HUES48 (cell line): Measurements from ENCODE around the gene GPBP1.
A peak's percentile ranks its signal among the peaks of the same experiment; 100 is the strongest.
"Not testable (repeated sequence)": the region's sequence is repeated elsewhere in the genome, so short reads cannot be mapped to it uniquely, and the experiment has no call there.

Experiments
- H3K27ac ChIP-seq: one replicate; pipeline ENCODE4 v1.7.0; 2013; ENCODE audit warnings: low read depth, low read length, inconsistent platforms
- H3K27me3 ChIP-seq: 2 replicates; pipeline ENCODE4 v1.6.1; 2013; ENCODE audit warnings: mild to moderate bottlenecking, low read length; ENCODE audit not compliant: control insufficient read depth, insufficient read depth
- H3K36me3 ChIP-seq: 2 replicates; pipeline ENCODE4 v1.6.1; 2013; ENCODE audit warnings: low read length; ENCODE audit not compliant: control insufficient read depth, insufficient read depth
- H3K4me1 ChIP-seq: 2 replicates; pipeline ENCODE4 v1.6.1; 2013; ENCODE audit warnings: mild to moderate bottlenecking, low read length; ENCODE audit not compliant: control insufficient read depth, insufficient read depth
- H3K4me3 ChIP-seq: 2 replicates; pipeline ENCODE4 v1.5.1; 2013; ENCODE audit warnings: mild to moderate bottlenecking, low read depth, low read length
- H3K9ac ChIP-seq: 2 replicates; pipeline ENCODE4 v1.6.1; 2013; ENCODE audit warnings: mild to moderate bottlenecking, low read depth, low read length, moderate library complexity
- H3K9me3 ChIP-seq: 2 replicates; pipeline ENCODE4 v1.6.1; 2013; ENCODE audit warnings: low read length; ENCODE audit not compliant: control insufficient read depth, insufficient read depth

The GPBP1 gene

DNA sequence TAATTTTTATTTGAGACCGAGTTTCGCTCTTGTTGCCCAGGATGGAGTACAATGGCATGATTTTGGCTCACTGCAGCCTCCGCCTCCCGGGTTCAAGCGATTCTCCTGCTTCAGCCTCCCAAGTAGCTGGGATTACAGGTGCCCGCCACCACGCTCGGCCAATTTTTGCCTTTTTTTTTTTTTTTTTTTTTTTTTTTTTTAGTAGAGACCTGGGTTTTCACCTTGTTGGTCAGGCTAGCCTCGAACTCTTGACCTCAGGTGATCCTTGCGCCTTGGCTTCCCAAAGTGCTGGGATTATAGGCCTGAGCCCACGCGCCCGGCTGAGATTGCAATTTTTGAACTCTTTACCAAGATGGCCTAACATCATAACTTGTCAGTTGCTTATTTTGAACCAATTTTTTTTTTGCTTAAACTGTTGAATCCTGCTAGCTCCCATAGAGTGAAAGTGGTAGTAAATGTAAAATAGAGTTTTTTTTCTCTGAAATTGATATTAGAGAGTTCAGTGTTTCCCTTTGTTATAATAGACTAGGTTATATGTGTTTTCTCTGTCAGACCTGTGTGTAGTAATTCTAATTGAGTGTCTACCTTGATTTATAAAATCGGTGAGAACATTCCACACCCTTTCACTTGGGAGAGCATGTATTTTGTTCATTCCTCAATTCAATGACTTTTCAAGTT, 3.8 kb downstream of the GPBP1 start:
- no peak overlapping the region for H3K9ac ChIP-seq
- H3K4me3 ChIP-seq, result peak overlapping the region; percentile 99
- H3K27ac ChIP-seq, result no peak overlapping the region
- no peaks in the 10 kb centered on the region for H3K27me3 ChIP-seq
- no peaks in the 10 kb centered on the region for H3K9me3 ChIP-seq
- peaks cover 35% of the 10 kb centered on the region for H3K36me3 ChIP-seq
- 0 out of 2 replicates have a peak, but pooled peaks cover 8% of the 10 kb centered on the region for H3K4me1 ChIP-seq

DNA sequence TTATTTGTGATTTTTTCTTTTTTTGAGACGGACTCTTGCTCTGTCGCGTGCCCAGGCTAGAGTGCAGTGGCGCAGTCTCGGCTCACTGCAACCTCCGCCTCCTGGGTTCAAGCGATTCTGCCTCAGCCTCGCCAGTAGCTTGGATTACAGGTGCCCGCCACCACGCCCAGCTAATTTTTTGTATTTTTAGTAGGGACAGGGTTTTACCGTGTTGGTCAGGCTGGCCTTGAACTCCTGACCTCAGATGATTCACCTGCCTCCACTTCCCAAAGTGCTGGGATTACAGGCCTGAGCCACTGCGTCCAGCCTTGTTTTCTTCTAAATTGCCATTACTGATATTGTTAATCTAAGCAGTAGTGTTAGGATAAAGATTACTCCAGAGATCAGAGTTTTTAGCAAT, 4.4 kb downstream of the GPBP1 start:
- not testable (repeated sequence) for H3K27ac ChIP-seq, H3K4me1 ChIP-seq, H3K9me3 ChIP-seq, H3K27me3 ChIP-seq, H3K9ac ChIP-seq
- H3K4me3 ChIP-seq, result peak overlapping the region; percentile 99
- H3K36me3 ChIP-seq, result peaks cover 35% of the 10 kb centered on the region

- H3K9ac ChIP-seq, result no peak overlapping the region
- H3K36me3 ChIP-seq, result peaks cover 35% of the 10 kb centered on the region
- no peaks in the 10 kb centered on the region for H3K27me3 ChIP-seq
- peak overlapping the region; percentile 99 for H3K4me3 ChIP-seq
- H3K4me1 ChIP-seq, result peaks cover 11% of the 10 kb centered on the region; the same call in 1 of the 2 replicates
- no peak overlapping the region for H3K27ac ChIP-seq
- no peaks in the 10 kb centered on the region for H3K9me3 ChIP-seq
Observed at GRCh38 chr5:57179262-57180200, 5.7 kb downstream of the GPBP1 start.

DNA sequence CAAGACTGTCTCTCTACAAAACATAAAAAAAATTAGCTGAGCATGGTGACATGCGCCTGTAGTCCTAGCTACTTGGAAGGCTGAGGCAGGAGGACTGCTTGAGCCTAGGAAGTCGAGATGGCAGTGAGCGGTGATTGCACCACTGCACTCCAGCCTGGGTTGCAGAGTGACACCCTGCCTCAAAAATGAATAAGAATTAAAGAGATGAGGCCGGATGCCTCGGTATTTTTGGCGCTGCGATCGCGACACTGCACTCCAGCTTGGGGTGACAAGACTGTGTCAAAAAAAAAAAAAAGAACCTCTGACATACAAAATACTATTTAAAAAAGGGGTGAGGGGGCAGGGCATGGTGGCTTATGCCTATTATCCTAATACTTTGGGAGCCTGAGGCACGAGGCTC, 7.3 kb downstream of the GPBP1 start:
- Histone ChIP-seq H3K4me1 (peaks cover 26% of the 10 kb centered on the region), H3K9ac (no peak overlapping the region), H3K9me3 (no peaks in the 10 kb centered on the region), H3K36me3 (peaks cover 31% of the 10 kb centered on the region), H3K27ac (no peak overlapping the region), H3K4me3 (no peak overlapping the region), H3K27me3 (no peaks in the 10 kb centered on the region)

DNA sequence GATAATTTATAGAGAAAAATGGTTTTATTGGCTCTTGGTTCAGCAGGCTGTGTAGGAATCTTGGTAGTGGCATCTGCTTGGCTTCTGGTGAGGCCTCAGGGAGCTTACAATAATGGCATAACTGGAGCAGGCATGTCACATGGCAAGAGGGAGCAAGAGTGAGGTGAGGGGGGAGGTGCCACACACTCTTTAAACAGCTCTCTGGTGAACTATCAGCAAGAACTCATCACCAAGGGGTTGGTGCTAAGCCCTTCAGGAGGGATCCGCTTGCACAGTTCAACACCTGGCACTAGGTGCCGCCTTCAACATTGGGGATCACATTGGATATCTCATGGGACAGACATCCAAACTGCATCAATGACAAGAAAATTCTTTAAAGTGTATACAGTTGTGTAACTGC, 10.5 kb downstream of the GPBP1 start:
- Histone ChIP-seq H3K4me3 (no peak overlapping the region), H3K4me1 (peaks cover 33% of the 10 kb centered on the region), H3K27ac (no peak overlapping the region), H3K27me3 (no peaks in the 10 kb centered on the region), H3K9me3 (no peaks in the 10 kb centered on the region), H3K36me3 (peaks cover 4% of the 10 kb centered on the region; the same call in 1 of the 2 replicates), H3K9ac (no peak overlapping the region)

GRCh38 chr5:57185313-57185712, 11.5 kb downstream of the GPBP1 start:
- no peaks in the 10 kb centered on the region for H3K27me3 ChIP-seq
- H3K4me1 ChIP-seq, result peaks cover 37% of the 10 kb centered on the region
- no peak overlapping the region for H3K27ac ChIP-seq
- no peak overlapping the region for H3K4me3 ChIP-seq
- H3K9me3 ChIP-seq, result no peaks in the 10 kb centered on the region
- no peaks in the 10 kb centered on the region; the same call in 1 of the 2 replicates for H3K36me3 ChIP-seq
- H3K9ac ChIP-seq, result no peak overlapping the region

DNA sequence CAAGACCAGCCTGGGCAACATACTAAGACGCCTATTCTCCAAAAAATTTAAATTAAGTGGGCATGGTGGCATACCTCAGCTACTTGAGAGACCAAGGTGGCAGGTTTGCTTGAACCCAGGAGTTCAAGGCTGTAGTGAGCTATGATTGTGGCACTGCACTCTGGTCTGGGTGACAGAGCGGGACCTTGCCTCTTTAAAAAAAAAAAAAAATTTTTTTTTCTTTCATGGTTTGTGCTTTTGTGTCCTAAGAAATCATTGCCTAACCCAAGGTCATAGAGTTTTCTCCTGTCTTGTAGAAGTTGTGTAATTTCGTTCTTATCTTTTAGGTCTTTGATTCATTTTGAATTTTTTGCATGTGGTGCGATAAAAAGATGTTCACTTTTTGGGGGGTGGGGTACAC, 12.3 kb downstream of the GPBP1 start:
- Histone ChIP-seq H3K9ac (no peak overlapping the region), H3K9me3 (no peaks in the 10 kb centered on the region), H3K36me3 (no peaks in the 10 kb centered on the region; the same call in 1 of the 2 replicates), H3K4me1 (peaks cover 37% of the 10 kb centered on the region), H3K4me3 (no peak overlapping the region), H3K27me3 (no peaks in the 10 kb centered on the region), H3K27ac (no peak overlapping the region)

- H3K27me3 ChIP-seq, H3K9ac ChIP-seq, H3K4me3 ChIP-seq, H3K36me3 ChIP-seq, H3K27ac ChIP-seq, H3K9me3 ChIP-seq: not testable (repeated sequence)
- peaks cover 37% of the 10 kb centered on the region for H3K4me1 ChIP-seq
Observed at GRCh38 chr5:57187977-57188376, 14.1 kb downstream of the GPBP1 start.

GRCh38 chr5:57189515-57189914, 15.7 kb downstream of the GPBP1 start:
- no peak overlapping the region for H3K4me3 ChIP-seq
- H3K4me1 ChIP-seq, result peaks cover 33% of the 10 kb centered on the region
- no peak overlapping the region for H3K9ac ChIP-seq
- H3K27me3 ChIP-seq, result no peaks in the 10 kb centered on the region
- no peak overlapping the region for H3K27ac ChIP-seq
- peaks cover 14% of the 10 kb centered on the region for H3K36me3 ChIP-seq
- no peaks in the 10 kb centered on the region for H3K9me3 ChIP-seq

GRCh38 chr5:57190593-57190992, 16.7 kb downstream of the GPBP1 start:
- no peak overlapping the region for H3K4me3 ChIP-seq
- H3K36me3 ChIP-seq, result peaks cover 14% of the 10 kb centered on the region
- no peak overlapping the region for H3K27ac ChIP-seq

GRCh38 chr5:57191163-57191562, 17.3 kb downstream of the GPBP1 start:
- H3K4me3 ChIP-seq, result no peak overlapping the region
- H3K9ac ChIP-seq, result no peak overlapping the region
- H3K27ac ChIP-seq, result no peak overlapping the region
- H3K9me3 ChIP-seq, result no peaks in the 10 kb centered on the region
- no peaks in the 10 kb centered on the region for H3K27me3 ChIP-seq
- peaks cover 14% of the 10 kb centered on the region for H3K36me3 ChIP-seq
- peaks cover 19% of the 10 kb centered on the region; the same call in 1 of the 2 replicates for H3K4me1 ChIP-seq

More at GRCh38 chr5:57190593-57190992, 16.7 kb downstream of the GPBP1 start:
- H3K9me3 ChIP-seq, result no peaks in the 10 kb centered on the region
- H3K27me3 ChIP-seq, result no peaks in the 10 kb centered on the region
- H3K4me1 ChIP-seq, result peaks cover 22% of the 10 kb centered on the region; the same call in 1 of the 2 replicates
- H3K9ac ChIP-seq, result no peak overlapping the region
